B cell (primary cell): Measurements from ENCODE around the gene PITPNM1. TPM values are rescaled to one million over a fixed set of nuclear protein-coding genes. Genes with fewer than 3 reads are reported as not detected.

ENCODE experiments used
- ATAC-seq: fragments of 200-7000 bp; cut with Tn5 transposase; one replicate; pipeline ENCODE4 v1.10.0; 2021; ENCODE audit warnings: low read depth, mild to moderate bottlenecking, moderate number of reproducible peaks, moderate library complexity
- CTCF ChIA-PET: fragments of 350-600 bp; sonication (Branson Sonifier 250); formaldehyde crosslinking; loops from one replicate; lab custom pipeline; 2021; ENCODE audit warnings: antibody characterized with exemption, inconsistent platforms; lab: Charles Lee
- POLR2A ChIA-PET: fragments of 350-600 bp; sonication (Branson Sonifier 250); formaldehyde crosslinking; loops from one replicate; lab custom pipeline; 2021; ENCODE audit warnings: antibody characterized with exemption; lab: Charles Lee
- DNase-seq: peaks from one replicate; pipeline ENCODE4 v3.0.0; 2013
- H2AFZ ChIP-seq: 2 replicates; pipeline ENCODE4 v1.6.1; 2012; ENCODE audit warnings: mild to moderate bottlenecking, low read depth, low read length; ENCODE audit not compliant: insufficient read depth, poor library complexity, severe bottlenecking
- H3K27ac ChIP-seq, 2 donors: 1 replicate in 1 of 2; 2 replicates in 1 of 2; pipeline ENCODE4 v1.5.1; 2012 to 2013; ENCODE audit warnings: low read length in 2 of 2, mild to moderate bottlenecking in 2 of 2, moderate library complexity in 1 of 2
- H3K27me3 ChIP-seq, 4 experiments: fragments of 200-600 bp in 1 of 4; sonication (generic) in 1 of 4; replicated peaks in 1 of 4; 1 replicate in 2 of 4; 2 replicates in 2 of 4; pipeline versions ENCODE4 v1.6.1 to v1.7.0; 2013 to 2016; ENCODE audit warnings: low read length in 3 of 4, mild to moderate bottlenecking in 2 of 4, mixed read lengths in 1 of 4, moderate library complexity in 1 of 4; ENCODE audit not compliant: insufficient read depth in 4 of 4, control insufficient read depth in 3 of 4; ENCODE audit errors: control extremely low read depth in 1 of 4
- H3K36me3 ChIP-seq, 2 experiments: replicated peaks in 1 of 2; 1 replicate in 1 of 2; 2 replicates in 1 of 2; pipeline versions ENCODE4 v1.6.1 to v1.7.1; 2013; ENCODE audit warnings: low read length in 1 of 2; ENCODE audit not compliant: insufficient read depth in 2 of 2, control insufficient read depth in 1 of 2; ENCODE audit errors: control extremely low read depth in 1 of 2, extremely low read depth in 1 of 2
- H3K4me1 ChIP-seq, 2 donors: fragments of 200-600 bp in 1 of 2; sonication (generic) in 1 of 2; 1 replicate in 1 of 2; 2 replicates in 1 of 2; pipeline versions ENCODE4 v1.5.1 to v1.6.1; 2013 to 2017; ENCODE audit warnings: low read length in 2 of 2; ENCODE audit not compliant: control insufficient read depth in 2 of 2, insufficient read depth in 2 of 2
- H3K4me2 ChIP-seq: replicated peaks from 2 replicates; pipeline ENCODE3; 2012; ENCODE audit warnings: mild to moderate bottlenecking, low read depth, low read length; ENCODE audit not compliant: poor library complexity, severe bottlenecking
- H3K4me3 ChIP-seq, 5 experiments: fragments of 200-600 bp in 1 of 5; sonication (generic) in 1 of 5; 1 replicate in 3 of 5; 2 replicates in 2 of 5; pipeline versions ENCODE4 v1.5.1 to v1.7.0; 2011 to 2016; ENCODE audit warnings: low read length in 4 of 5, mild to moderate bottlenecking in 4 of 5, low read depth in 2 of 5, control low read depth in 1 of 5, moderate library complexity in 1 of 5; ENCODE audit not compliant: insufficient read depth in 1 of 5; ENCODE audit errors: control extremely low read depth in 1 of 5, extremely low read depth in 1 of 5
- H3K79me2 ChIP-seq: fragments of 200-600 bp; sonication (generic); one replicate; pipeline ENCODE4 v1.6.0; 2016; ENCODE audit warnings: low read length; ENCODE audit not compliant: control insufficient read depth, insufficient read depth
- H3K9ac ChIP-seq: fragments of 200-600 bp; sonication (generic); 2 replicates; pipeline ENCODE4 v1.6.1; 2017; ENCODE audit warnings: mild to moderate bottlenecking, low read length, moderate library complexity
- H3K9me3 ChIP-seq, 3 donors: one replicate each; pipeline versions ENCODE4 v1.6.1 to v1.7.1; 2013; ENCODE audit warnings: low read length in 2 of 3; ENCODE audit not compliant: control insufficient read depth in 2 of 3, insufficient read depth in 1 of 3; ENCODE audit errors: control extremely low read depth in 1 of 3
- H4K20me1 ChIP-seq: 2 replicates; pipeline ENCODE4 v1.6.0; 2012; ENCODE audit warnings: mild to moderate bottlenecking, low read length; ENCODE audit not compliant: insufficient read depth, control insufficient read depth, poor library complexity, severe bottlenecking
- H3K27ac Mint-ChIP-seq: one replicate; pipeline ENCODE4 v1.8.0; 2021; ENCODE audit warnings: mixed read lengths
- H3K27me3 Mint-ChIP-seq: one replicate; pipeline ENCODE4 v1.8.0; 2021; ENCODE audit warnings: mixed read lengths
- H3K4me1 Mint-ChIP-seq: one replicate; pipeline ENCODE4 v1.8.0; 2021; ENCODE audit warnings: mixed read lengths
- H3K4me3 Mint-ChIP-seq: one replicate; pipeline ENCODE4 v1.8.0; 2021; ENCODE audit warnings: mixed read lengths
- H3K9me3 Mint-ChIP-seq: one replicate; pipeline ENCODE4 v1.8.0; 2022; ENCODE audit warnings: mixed read lengths; ENCODE audit not compliant: insufficient read depth
- EZH2 ChIP-seq: IDR thresholded peaks from 2 replicates; pipeline ENCODE4 v1.6.1; 2012; ENCODE audit warnings: borderline replicate concordance, low read depth, mild to moderate bottlenecking, moderate library complexity, low read length; ENCODE audit not compliant: insufficient read depth, poor library complexity, severe bottlenecking
- WGBS: methylation state at CpG from one replicate; pipeline ENCODE4 v1.1.5; 2013; ENCODE audit warnings: missing lambda C conversion rate; ENCODE audit not compliant: insufficient coverage; 5-methylcytosine and 5-hydroxymethylcytosine counted together
- intact Hi-C: fragments of 100-400 bp; cut with micrococcal nuclease; formaldehyde crosslinking; loops from one replicate; pipeline ENCODE4 v1.10.0; 2022
- polyA plus RNA-seq: library from polyadenylated mRNA; depleted of rRNA; stranded (reverse); fragments of >200 nt; gene quantifications from 2 replicates; pipeline ENCODE4 v1.2.3, GENCODE V29; 2012
- total RNA-seq, 2 donors: library from RNA; stranded (reverse); fragments of 120-200 nt in 1 of 2; gene quantifications; 1 replicate in 1 of 2; 2 replicates in 1 of 2; pipeline versions ENCODE4 v1.2.3 to v1.2.4, GENCODE V29; 2013 to 2022
- TF ChIP-seq, protein P1 (sequence below): fragments of 200-600 bp; IDR thresholded peaks from one replicate; pipeline ENCODE4 v1.8.0; 2022; ENCODE audit warnings: antibody characterized with exemption, mild to moderate bottlenecking

The PITPNM1 gene
- total and polyA plus RNA-seq, 2 donors (not counting 1 experiment from before 2014, with no cell fraction given): 152 to 166 TPM

DNA sequence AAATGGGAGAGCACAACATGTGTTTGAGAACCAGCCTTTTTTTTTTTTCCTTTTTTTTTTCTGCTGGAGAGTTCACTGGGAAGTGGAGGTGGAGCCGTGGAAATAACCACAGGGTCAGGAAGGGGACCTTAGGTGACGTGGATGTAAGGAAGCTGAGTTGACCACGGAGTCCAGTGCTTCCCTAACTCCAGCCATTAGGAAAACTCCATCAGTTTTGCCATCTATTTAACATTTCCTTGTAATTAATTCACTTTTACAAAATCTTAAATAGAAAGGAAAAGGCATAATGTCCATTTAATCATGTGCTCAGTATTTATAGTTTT lies 4.8 kb upstream of the PITPNM1 start:
- H3K27ac ChIP-seq: no peak overlapping the region

GRCh38 chr11:67508486-67509121 lies 3.4 kb upstream of the PITPNM1 start:
- WGBS: 2% methylated on average over 54 of the region's 57 CpGs
- CTCF ChIA-PET: interaction anchor here (0.8 to 1.5 kb wide), 6 partner anchors 39 to 155 kb away, joined by 3 to 7 read pairs (median 4); partner anchors contain the start of genes GSTP1, PPP1CA and RAD9A

More for the DNA sequence above, 4.8 kb upstream of the PITPNM1 start:
- Histone ChIP-seq H4K20me1 (peaks cover 22% of the 10 kb centered on the region), H2AFZ (no peak overlapping the region), H3K4me2 (no peak overlapping the region), H3K9me3 (no peaks in the 10 kb centered on the region), H3K79me2 (peaks cover 8% of the 10 kb centered on the region), H3K4me1 (peaks cover 29 to 34% of the 10 kb centered on the region in 2 donors), H3K9ac (no peak overlapping the region), H3K36me3 (peaks cover 0 to 8% of the 10 kb centered on the region in 2 experiments), H3K27me3 (peaks cover 0 to 16% (median 4%) of the 10 kb centered on the region in 4 experiments), H3K4me3 (no peak overlapping the region)
- Mint-ChIP-seq H3K4me3 (peak overlapping the region; percentile 92), H3K4me1 (peaks cover 28% of the 10 kb centered on the region), H3K27me3 (peaks cover 16% of the 10 kb centered on the region), H3K9me3 (no peaks in the 10 kb centered on the region), H3K27ac (no peak overlapping the region)
- WGBS: no CpG with 5 or more reads among the region's 3 CpGs
- TF ChIP-seq EZH2: no peak
- intact Hi-C loops: no loop called here
- DNase-seq (no peak), ATAC-seq (no peak)
- ChIA-PET POLR2A (interaction anchor here (0.7 kb wide), 1 partner anchor 119 kb away, joined by 5 read pairs; no protein-coding TSS in a partner anchor), CTCF (no interaction called here)

More at GRCh38 chr11:67508486-67509121, 3.4 kb upstream of the PITPNM1 start:
- Histone ChIP-seq H4K20me1 (peaks cover 34% of the 10 kb centered on the region), H2AFZ (peak overlapping the region; percentile 91), H3K9me3 (no peaks in the 10 kb centered on the region), H3K9ac (peak overlapping the region; percentile 89), H3K79me2 (peaks cover 19% of the 10 kb centered on the region), H3K4me2 (peak overlapping the region; percentile 97), H3K4me1 (peaks cover 33 to 41% of the 10 kb centered on the region in 2 donors), H3K27me3 (peaks cover 0 to 16% (median 4%) of the 10 kb centered on the region in 4 experiments), H3K4me3 (peak overlapping the region; percentile 44 to 88 (median 79)), H3K27ac (peak overlapping the region; percentile 84 to 98), H3K36me3 (peaks cover 0 to 10% of the 10 kb centered on the region in 2 experiments)
- intact Hi-C loops: loop anchor here (1.0 to 5.0 kb wide), 7 partner anchors 25 to 266 kb away; partner anchors contain the start of genes AIP, GRK2, NDUFV1 and POLD4
- peaks cover 10% of the 10 kb centered on the region for H3K27me3 Mint-ChIP-seq
- H3K27ac Mint-ChIP-seq: peak overlapping the region; percentile 95
- POLR2A ChIA-PET: interaction anchor here (1.2 to 1.6 kb wide), 3 partner anchors 105 to 155 kb away, joined by 5 to 10 read pairs (median 7); partner anchors contain the start of genes POLD4, PPP1CA and TBC1D10C
- H3K4me3 Mint-ChIP-seq: peak overlapping the region; percentile 92
- H3K9me3 Mint-ChIP-seq: no peaks in the 10 kb centered on the region
- H3K4me1 Mint-ChIP-seq: peaks cover 37% of the 10 kb centered on the region
- TF ChIP-seq EZH2: no peak
- TF ChIP-seq, protein P1, sequence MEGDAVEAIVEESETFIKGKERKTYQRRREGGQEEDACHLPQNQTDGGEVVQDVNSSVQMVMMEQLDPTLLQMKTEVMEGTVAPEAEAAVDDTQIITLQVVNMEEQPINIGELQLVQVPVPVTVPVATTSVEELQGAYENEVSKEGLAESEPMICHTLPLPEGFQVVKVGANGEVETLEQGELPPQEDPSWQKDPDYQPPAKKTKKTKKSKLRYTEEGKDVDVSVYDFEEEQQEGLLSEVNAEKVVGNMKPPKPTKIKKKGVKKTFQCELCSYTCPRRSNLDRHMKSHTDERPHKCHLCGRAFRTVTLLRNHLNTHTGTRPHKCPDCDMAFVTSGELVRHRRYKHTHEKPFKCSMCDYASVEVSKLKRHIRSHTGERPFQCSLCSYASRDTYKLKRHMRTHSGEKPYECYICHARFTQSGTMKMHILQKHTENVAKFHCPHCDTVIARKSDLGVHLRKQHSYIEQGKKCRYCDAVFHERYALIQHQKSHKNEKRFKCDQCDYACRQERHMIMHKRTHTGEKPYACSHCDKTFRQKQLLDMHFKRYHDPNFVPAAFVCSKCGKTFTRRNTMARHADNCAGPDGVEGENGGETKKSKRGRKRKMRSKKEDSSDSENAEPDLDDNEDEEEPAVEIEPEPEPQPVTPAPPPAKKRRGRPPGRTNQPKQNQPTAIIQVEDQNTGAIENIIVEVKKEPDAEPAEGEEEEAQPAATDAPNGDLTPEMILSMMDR: no peak
- peak; percentile 37 for ATAC-seq
- DNase-seq: peak; percentile 100
